Uterus (tissue), 2 donors: ENCODE data around the gene HLA-DQA2.
"Not testable (repeated sequence)": the region's sequence is repeated elsewhere in the genome, so short reads cannot be mapped to it uniquely, and the experiment has no call there.

Source experiments
- POLR2A ChIP-seq, 2 donors: fragments of 450-650 bp; IDR thresholded peaks; one replicate each; pipeline ENCODE4 v1.6.1; 2016; ENCODE audit warnings: antibody characterized with exemption in 2 of 2, mild to moderate bottlenecking in 1 of 2, moderate library complexity in 1 of 2
- TF ChIP-seq, protein P1 (sequence below), 4 experiments: fragments of 200-600 bp in 2 of 4; fragments of 450-650 bp in 2 of 4; sonication (generic) in 2 of 4; IDR thresholded peaks; one replicate each; pipeline ENCODE4 v1.5.1; 2016 to 2019; ENCODE audit warnings: antibody characterized with exemption in 4 of 4, mild to moderate bottlenecking in 2 of 4, moderate library complexity in 1 of 4

GRCh38 chr6:32782923-32783322 lies 41.7 kb downstream of the HLA-DQA2 start:
- TF ChIP-seq, protein P1, sequence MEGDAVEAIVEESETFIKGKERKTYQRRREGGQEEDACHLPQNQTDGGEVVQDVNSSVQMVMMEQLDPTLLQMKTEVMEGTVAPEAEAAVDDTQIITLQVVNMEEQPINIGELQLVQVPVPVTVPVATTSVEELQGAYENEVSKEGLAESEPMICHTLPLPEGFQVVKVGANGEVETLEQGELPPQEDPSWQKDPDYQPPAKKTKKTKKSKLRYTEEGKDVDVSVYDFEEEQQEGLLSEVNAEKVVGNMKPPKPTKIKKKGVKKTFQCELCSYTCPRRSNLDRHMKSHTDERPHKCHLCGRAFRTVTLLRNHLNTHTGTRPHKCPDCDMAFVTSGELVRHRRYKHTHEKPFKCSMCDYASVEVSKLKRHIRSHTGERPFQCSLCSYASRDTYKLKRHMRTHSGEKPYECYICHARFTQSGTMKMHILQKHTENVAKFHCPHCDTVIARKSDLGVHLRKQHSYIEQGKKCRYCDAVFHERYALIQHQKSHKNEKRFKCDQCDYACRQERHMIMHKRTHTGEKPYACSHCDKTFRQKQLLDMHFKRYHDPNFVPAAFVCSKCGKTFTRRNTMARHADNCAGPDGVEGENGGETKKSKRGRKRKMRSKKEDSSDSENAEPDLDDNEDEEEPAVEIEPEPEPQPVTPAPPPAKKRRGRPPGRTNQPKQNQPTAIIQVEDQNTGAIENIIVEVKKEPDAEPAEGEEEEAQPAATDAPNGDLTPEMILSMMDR (IDR thresholded peaks at IDR 0.05) = not testable (repeated sequence)
- not testable (repeated sequence) for TF ChIP-seq POLR2A (IDR thresholded peaks at IDR 0.05)
